IMR-90 (cell line): Measurements from ENCODE around the gene NT5DC3. TPM values are rescaled to one million over a fixed set of nuclear protein-coding genes. Genes with fewer than 3 reads are reported as not detected.

Experiments
- ATAC-seq: fragments of 200-7000 bp; cut with Tn5 transposase; 2 replicates; pipeline ENCODE4 v1.9.1; 2020; ENCODE audit warnings: low read depth, mild to moderate bottlenecking, moderate library complexity
- BruUV-seq: library from RNA; stranded (reverse); fragments of 400-500 nt; replicated peaks from 2 replicates; lab custom pipeline; 2021; lab: Mats Ljungman, UMichigan
- CTCF ChIA-PET: fragments of 300-600 bp; formaldehyde crosslinking; extraction: SDS; loops from one replicate; lab custom pipeline; 2021; ENCODE audit warnings: antibody characterized with exemption; lab: Yijun Ruan, JAX
- POLR2A ChIA-PET: fragments of 300-600 bp; sonication (Branson Sonifier 250); formaldehyde crosslinking; loops from one replicate; lab custom pipeline; 2022; ENCODE audit warnings: antibody characterized with exemption; ENCODE audit not compliant: unreplicated experiment; lab: Charles Lee
- DNase-seq: peaks from one replicate; pipeline ENCODE4 v3.0.0; 2013
- H2AFZ ChIP-seq: replicated peaks from 2 replicates; pipeline ENCODE3; 2013; ENCODE audit warnings: low read length, mild to moderate bottlenecking; ENCODE audit not compliant: poor library complexity
- H2AK5ac ChIP-seq: 2 replicates; pipeline ENCODE4 v1.6.1; 2013; ENCODE audit warnings: low read depth, low read length, inconsistent platforms
- H2AK9ac ChIP-seq: replicated peaks from 2 replicates; pipeline ENCODE3; 2013; ENCODE audit warnings: mild to moderate bottlenecking, low read depth, low read length, moderate library complexity; ENCODE audit not compliant: poor library complexity
- H2BK120ac ChIP-seq: 2 replicates; pipeline ENCODE4 v1.6.1; 2013; ENCODE audit warnings: low read depth, low read length, inconsistent platforms
- H2BK15ac ChIP-seq: 3 replicates; pipeline ENCODE4 v1.6.1; 2013; ENCODE audit warnings: low read depth, low read length, inconsistent platforms
- H2BK20ac ChIP-seq: 2 replicates; pipeline ENCODE4 v1.6.1; 2013; ENCODE audit warnings: low read depth, mild to moderate bottlenecking, inconsistent platforms, low read length, moderate library complexity
- H2BK5ac ChIP-seq: 2 replicates; pipeline ENCODE4 v1.6.1; 2013; ENCODE audit warnings: mild to moderate bottlenecking, low read depth, low read length, inconsistent platforms; ENCODE audit not compliant: poor library complexity, severe bottlenecking
- H3K14ac ChIP-seq: replicated peaks from 2 replicates; pipeline ENCODE4 v1.6.1; 2013; ENCODE audit warnings: low read depth, low read length, inconsistent platforms
- H3K18ac ChIP-seq: 2 replicates; pipeline ENCODE4 v1.6.1; 2013; ENCODE audit warnings: low read depth, low read length, control low read depth
- H3K23ac ChIP-seq: 2 replicates; pipeline ENCODE4 v1.6.1; 2013; ENCODE audit warnings: low read depth, low read length, inconsistent platforms
- H3K27ac ChIP-seq: 2 replicates; pipeline ENCODE4 v1.5.1; 2013; ENCODE audit warnings: mild to moderate bottlenecking, control low read depth, low read length; ENCODE audit not compliant: insufficient read depth
- H3K27me3 ChIP-seq: 2 replicates; pipeline ENCODE4 v1.6.1; 2013; ENCODE audit warnings: low read length; ENCODE audit not compliant: control insufficient read depth, insufficient read depth
- H3K36me3 ChIP-seq: 2 replicates; pipeline ENCODE4 v1.6.1; 2013; ENCODE audit warnings: low read length, mixed read lengths; ENCODE audit not compliant: control insufficient read depth, insufficient read depth
- H3K4ac ChIP-seq: 2 replicates; pipeline ENCODE4 v1.6.1; 2013; ENCODE audit warnings: low read depth, low read length, inconsistent platforms
- H3K4me1 ChIP-seq: 2 replicates; pipeline ENCODE4 v1.6.1; 2013; ENCODE audit warnings: low read length, mixed read lengths; ENCODE audit not compliant: control insufficient read depth, insufficient read depth
- H3K4me2 ChIP-seq: 2 replicates; pipeline ENCODE4 v1.6.1; 2013; ENCODE audit warnings: low read depth, mild to moderate bottlenecking, control low read depth, low read length, moderate library complexity
- H3K4me3 ChIP-seq: 2 replicates; pipeline ENCODE4 v1.5.1; 2013; ENCODE audit warnings: low read depth, mild to moderate bottlenecking, control low read depth, low read length, moderate library complexity; ENCODE audit not compliant: insufficient read depth
- H3K56ac ChIP-seq: 2 replicates; pipeline ENCODE4 v1.6.1; 2013; ENCODE audit warnings: low read length, inconsistent platforms; ENCODE audit not compliant: insufficient read depth; ENCODE audit errors: extremely low read depth
- H3K79me1 ChIP-seq, 2 experiments: 2 replicates each; pipeline ENCODE4 v1.6.1; 2013; ENCODE audit warnings: low read length in 2 of 2, inconsistent platforms in 1 of 2, low read depth in 1 of 2
- H3K9ac ChIP-seq: 2 replicates; pipeline ENCODE4 v1.6.1; 2013; ENCODE audit warnings: low read depth, low read length, control low read depth
- H3K9me1 ChIP-seq: 2 replicates; pipeline ENCODE4 v1.6.1; 2013; ENCODE audit warnings: low read length, inconsistent platforms; ENCODE audit not compliant: insufficient read depth
- H3K9me3 ChIP-seq: 2 replicates; pipeline ENCODE4 v1.6.1; 2013; ENCODE audit warnings: low read length; ENCODE audit not compliant: control insufficient read depth, insufficient read depth
- H4K20me1 ChIP-seq: 2 replicates; pipeline ENCODE4 v1.6.1; 2013; ENCODE audit warnings: low read length, inconsistent platforms; ENCODE audit not compliant: insufficient read depth
- H4K5ac ChIP-seq: 2 replicates; pipeline ENCODE4 v1.6.1; 2013; ENCODE audit warnings: mild to moderate bottlenecking, low read depth, low read length, control low read depth
- H4K8ac ChIP-seq, 2 experiments: 2 replicates each; pipeline ENCODE4 v1.6.1; 2013; ENCODE audit warnings: low read depth in 2 of 2, low read length in 2 of 2, control low read depth in 1 of 2, inconsistent platforms in 1 of 2
- H4K91ac ChIP-seq: 2 replicates; pipeline ENCODE4 v1.6.1; 2013; ENCODE audit warnings: low read depth, low read length, inconsistent platforms; ENCODE audit not compliant: insufficient read depth
- BHLHE40 ChIP-seq: fragments of 150-350 bp; IDR thresholded peaks from 2 replicates; pipeline ENCODE4 v1.6.1; 2016; ENCODE audit warnings: mild to moderate bottlenecking, low read depth, low read length
- MAFK ChIP-seq: IDR thresholded peaks from 2 replicates; pipeline ENCODE4 v1.6.1; 2012; ENCODE audit warnings: low read depth, low read length, improper control_type of control experiment
- POLR2A ChIP-seq: IDR thresholded peaks from 2 replicates; pipeline ENCODE4 v1.6.1; 2012; ENCODE audit warnings: mild to moderate bottlenecking, low read depth, low read length
- RCOR1 ChIP-seq: IDR thresholded peaks from 2 replicates; pipeline ENCODE4 v1.6.1; 2012; ENCODE audit warnings: mild to moderate bottlenecking, low read length, improper control_type of control experiment; ENCODE audit not compliant: insufficient replicate concordance
- WGBS, 2 experiments: methylation state at CpG; one replicate each; pipeline versions ENCODE4 v1.1.5 to v1.1.7; 2013; ENCODE audit warnings: missing lambda C conversion rate in 2 of 2; ENCODE audit not compliant: insufficient read length in 1 of 2; ENCODE audit errors: extremely low coverage in 2 of 2; 5-methylcytosine and 5-hydroxymethylcytosine counted together
- dilution Hi-C: fragments of 300-500 bp; cut with HindIII; formaldehyde crosslinking; loops from one replicate; pipeline ENCODE4 v1.14.3; 2018; ENCODE audit warnings: low sequenced_read_pairs; ENCODE audit not compliant: unreplicated experiment
- in situ Hi-C: fragments of 300-500 bp; cut with MboI; formaldehyde crosslinking; loops from 3 replicates; pipeline ENCODE4 v1.14.3; 2019; ENCODE audit warnings: low sequenced_read_pairs, inconsistent platforms, mixed read lengths
- intact Hi-C: fragments of 100-400 bp; cut with micrococcal nuclease; formaldehyde crosslinking; loops from 2 replicates; pipeline ENCODE4 v1.10.0; 2022
- polyA plus RNA-seq, 3 experiments: library from polyadenylated mRNA; depleted of rRNA; stranded (reverse); fragments of >200 nt; gene quantifications; 2 replicates each; pipeline ENCODE4 v1.2.3, GENCODE V29; 2012; ENCODE audit warnings: low replicate concordance in 1 of 3
- total RNA-seq: library from RNA; depleted of rRNA; stranded (reverse); fragments of >200 nt; gene quantifications from 2 replicates; pipeline ENCODE4 v1.2.3, GENCODE V29; 2012
- TF ChIP-seq, protein P1 (sequence below): conservative IDR thresholded peaks from 2 replicates; pipeline ENCODE4 v1.5.1; 2012; ENCODE audit warnings: mild to moderate bottlenecking, low read depth, low read length, improper control_type of control experiment

NT5DC3 gene
- total and polyA plus RNA-seq, 2 of the 4 experiments (the other 2 are of a cell fraction), result 7.3 to 17.6 TPM

DNA sequence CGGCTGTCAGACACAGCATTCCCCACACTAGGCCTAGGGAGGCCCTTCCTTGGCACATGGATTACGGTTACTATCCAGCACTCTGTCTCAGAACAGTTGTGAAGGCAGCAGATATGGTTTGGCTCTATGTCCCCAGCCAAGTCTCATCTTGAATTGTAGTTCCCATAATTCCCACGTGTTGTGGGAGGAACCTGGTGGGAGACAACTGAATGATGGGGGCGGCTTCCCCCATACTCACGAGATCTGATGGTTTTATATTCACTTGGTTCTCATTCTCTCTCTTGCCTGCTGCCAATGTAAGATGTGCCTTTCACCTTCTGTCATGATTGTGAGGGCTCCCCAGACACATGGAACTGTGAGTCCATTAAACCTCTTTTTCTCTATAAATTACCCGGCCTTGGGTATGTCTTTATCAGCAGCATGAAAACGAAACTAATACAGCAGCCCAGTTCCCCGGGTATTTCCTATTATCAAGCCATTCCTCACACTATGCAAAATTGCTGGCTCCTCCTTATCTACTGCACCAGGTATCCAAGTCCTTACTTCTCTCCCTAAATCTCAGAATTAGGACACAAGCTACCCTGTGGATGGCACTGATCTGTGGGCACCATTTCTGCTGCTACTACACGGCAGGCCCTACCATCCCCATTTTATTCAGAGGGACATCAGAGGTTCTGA is 33.3 kb downstream of the NT5DC3 start:
- Histone ChIP-seq H4K5ac (no peak overlapping the region), H4K20me1 (peaks cover 6% of the 10 kb centered on the region; the same call in 1 of the 2 replicates), H3K56ac (no peak overlapping the region), H3K9me3 (no peaks in the 10 kb centered on the region), H2AK9ac (no peak overlapping the region), H3K4me3 (no peak overlapping the region), H3K27ac (no peak overlapping the region), H2BK20ac (no peak overlapping the region), H3K27me3 (no peaks in the 10 kb centered on the region), H2BK120ac (no peak overlapping the region), H3K4ac (no peak overlapping the region; the same call in 1 of the 2 replicates), H3K4me1 (peaks cover 13% of the 10 kb centered on the region), H3K79me1 (peaks cover 30 to 65% of the 10 kb centered on the region in 2 experiments), H3K36me3 (peaks cover 2% of the 10 kb centered on the region; the same call in 1 of the 2 replicates), H3K4me2 (no peak overlapping the region), H3K18ac (no peak overlapping the region), H2BK5ac (no peak overlapping the region), H3K14ac (no peak overlapping the region), H2AK5ac (peak overlapping the region; percentile 76), H3K9ac (no peak overlapping the region), H3K9me1 (peaks cover 14% of the 10 kb centered on the region), H2AFZ (no peak overlapping the region), H4K91ac (no peak overlapping the region), H2BK15ac (no peak overlapping the region), H4K8ac (no peak overlapping the region), H3K23ac (no peak overlapping the region)
- no CpG with 5 or more reads among the region's 9 CpGs for WGBS, 2 experiments
- dilution Hi-C loops, result no loop called here
- in situ Hi-C loops, result no loop called here
- TF ChIP-seq POLR2A (no peak), RCOR1 (no peak), BHLHE40 (no peak), MAFK (no peak)
- TF ChIP-seq, protein P1, sequence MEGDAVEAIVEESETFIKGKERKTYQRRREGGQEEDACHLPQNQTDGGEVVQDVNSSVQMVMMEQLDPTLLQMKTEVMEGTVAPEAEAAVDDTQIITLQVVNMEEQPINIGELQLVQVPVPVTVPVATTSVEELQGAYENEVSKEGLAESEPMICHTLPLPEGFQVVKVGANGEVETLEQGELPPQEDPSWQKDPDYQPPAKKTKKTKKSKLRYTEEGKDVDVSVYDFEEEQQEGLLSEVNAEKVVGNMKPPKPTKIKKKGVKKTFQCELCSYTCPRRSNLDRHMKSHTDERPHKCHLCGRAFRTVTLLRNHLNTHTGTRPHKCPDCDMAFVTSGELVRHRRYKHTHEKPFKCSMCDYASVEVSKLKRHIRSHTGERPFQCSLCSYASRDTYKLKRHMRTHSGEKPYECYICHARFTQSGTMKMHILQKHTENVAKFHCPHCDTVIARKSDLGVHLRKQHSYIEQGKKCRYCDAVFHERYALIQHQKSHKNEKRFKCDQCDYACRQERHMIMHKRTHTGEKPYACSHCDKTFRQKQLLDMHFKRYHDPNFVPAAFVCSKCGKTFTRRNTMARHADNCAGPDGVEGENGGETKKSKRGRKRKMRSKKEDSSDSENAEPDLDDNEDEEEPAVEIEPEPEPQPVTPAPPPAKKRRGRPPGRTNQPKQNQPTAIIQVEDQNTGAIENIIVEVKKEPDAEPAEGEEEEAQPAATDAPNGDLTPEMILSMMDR, result no peak
- ChIA-PET POLR2A (no interaction called here), CTCF (interaction anchor here (0.5 kb wide), 1 partner anchor 1591 kb away, joined by 3 read pairs; no protein-coding TSS in a partner anchor)
- no peak for DNase-seq
- ATAC-seq, result no peak
- no TSS peak for BruUV-seq
- intact Hi-C loops, result loop anchor here (5.0 kb wide), 1 partner anchor 35 kb away; the partner anchor contains the start of gene NT5DC3
